ENCODE results near the gene C17orf107.

The C17orf107 gene

DNA sequence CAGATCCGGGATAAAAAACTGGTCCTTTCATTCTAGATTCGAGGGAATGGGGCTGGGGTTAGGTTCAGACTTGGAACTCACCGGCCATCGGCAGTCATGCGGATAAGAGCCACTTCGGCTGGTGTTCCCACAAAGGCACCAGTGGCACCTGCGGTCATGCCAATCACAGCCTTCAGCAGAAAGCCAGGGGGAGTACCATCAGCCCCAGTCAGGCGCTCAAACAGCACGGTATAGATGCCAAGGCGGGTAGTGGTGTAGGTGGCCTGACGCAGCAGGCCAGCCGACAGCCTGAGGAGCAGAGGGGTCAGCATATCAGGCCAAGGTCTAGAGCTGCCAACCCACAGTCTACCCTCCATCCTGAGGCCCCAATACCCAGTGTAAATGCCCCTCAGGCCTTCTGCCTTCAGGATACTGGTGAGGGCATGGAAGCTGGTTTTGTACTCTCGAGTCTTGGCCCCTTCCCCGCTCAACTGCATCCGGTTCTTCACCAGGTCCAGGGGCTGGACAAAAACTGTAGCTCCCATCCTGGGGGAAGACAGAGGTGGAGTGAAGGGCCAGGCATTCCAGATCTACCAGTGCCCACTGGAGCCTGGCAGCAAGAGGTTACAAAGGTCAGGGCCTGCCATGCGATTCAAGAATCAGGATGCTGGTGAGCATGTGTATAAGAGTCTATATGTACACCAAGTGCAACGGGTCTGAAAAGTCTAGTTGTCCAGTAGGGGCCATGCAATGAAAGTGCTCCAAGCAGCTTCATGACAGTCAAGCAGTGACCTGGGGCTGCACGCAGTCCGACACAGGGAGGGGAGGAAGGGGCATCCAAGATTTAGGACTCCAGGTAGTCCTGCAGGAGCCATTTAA, 39.6 kb downstream of the C17orf107 start:
- Histone ChIP-seq H3K4me3 (ENCODE audit: low read length) (peak overlapping the region; percentile 97), H3K9ac (ENCODE audit: low read length) (peak overlapping the region; percentile 99), H3K36me3 (ENCODE audit: control insufficient read depth, insufficient read depth, low read length, severe bottlenecking) (peaks cover 44% of the 10 kb centered on the region), H3K27me3 (replicated peaks; ENCODE audit: control insufficient read depth, insufficient read depth, low read length) (no peaks in the 10 kb centered on the region), H3K4me1 (ENCODE audit: control insufficient read depth, insufficient read depth, low read length) (peaks cover 42% of the 10 kb centered on the region), H3K9me3 (ENCODE audit: control insufficient read depth, low read length) (no peaks in the 10 kb centered on the region)
- peak; percentile 21 for DNase-seq (ENCODE audit: low read depth)

DNA sequence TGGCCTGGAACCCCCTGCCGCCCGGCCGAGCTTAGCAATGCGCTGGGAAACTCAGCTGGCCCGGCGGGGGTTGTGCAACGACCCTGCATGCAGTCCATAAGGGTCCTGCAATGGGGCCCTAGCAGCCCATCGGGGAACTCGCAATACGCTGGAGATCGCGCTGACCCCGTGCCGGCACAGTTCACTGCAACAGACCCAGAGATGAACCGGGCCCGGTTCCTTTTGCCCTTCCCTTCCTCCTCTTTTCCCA, 40.1 kb downstream of the C17orf107 start:
- no peaks in the 10 kb centered on the region for H3K9me3 ChIP-seq (ENCODE audit: control insufficient read depth, low read length)
- H3K9ac ChIP-seq (ENCODE audit: low read length): peak overlapping the region; percentile 99
- H3K4me3 ChIP-seq (ENCODE audit: low read length): peak overlapping the region; percentile 97
- peak; percentile 66 for DNase-seq (ENCODE audit: low read depth)
- H3K4me1 ChIP-seq (ENCODE audit: control insufficient read depth, insufficient read depth, low read length): peaks cover 38% of the 10 kb centered on the region
- peaks cover 50% of the 10 kb centered on the region for H3K36me3 ChIP-seq (ENCODE audit: control insufficient read depth, insufficient read depth, low read length, severe bottlenecking)
- H3K27me3 ChIP-seq (replicated peaks; ENCODE audit: control insufficient read depth, insufficient read depth, low read length): no peaks in the 10 kb centered on the region

DNA sequence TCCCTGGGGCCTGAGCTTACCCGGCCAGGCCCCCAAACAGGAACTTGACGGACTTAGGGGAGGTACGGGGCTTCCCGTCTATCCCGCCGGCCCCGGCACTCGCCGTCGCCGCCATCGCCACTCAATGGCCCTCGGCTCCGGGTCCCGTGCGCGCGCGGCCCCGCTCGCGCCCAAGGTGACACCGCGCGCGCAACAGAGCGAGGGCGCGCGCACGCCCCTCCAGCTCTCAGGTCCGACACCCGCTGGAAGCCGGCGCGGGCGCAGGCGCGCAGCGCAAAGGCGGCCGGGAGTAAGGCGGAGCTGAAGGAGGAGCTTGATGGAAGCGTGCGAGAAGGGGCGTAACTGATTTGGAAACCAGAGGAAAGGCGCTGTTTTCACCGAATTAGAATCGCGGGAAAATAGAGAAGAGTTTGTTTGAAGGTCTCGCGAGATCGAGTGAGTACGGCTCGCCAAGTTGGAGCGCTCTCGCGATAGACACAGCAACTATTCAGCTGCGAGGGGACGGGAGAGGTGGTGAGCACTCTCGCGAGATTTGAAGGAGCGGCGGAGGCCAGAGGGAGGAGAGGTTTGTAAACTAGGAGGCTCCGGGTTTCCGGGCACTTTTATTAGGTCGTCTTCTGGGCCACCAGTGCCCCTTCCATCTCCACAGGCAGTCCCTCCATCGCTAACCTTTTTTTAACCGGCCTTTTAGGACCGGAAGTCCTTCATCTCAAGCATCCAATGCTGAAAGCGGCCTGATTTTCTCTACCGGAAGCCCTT, 40.6 kb downstream of the C17orf107 start, which contains the start of the genes RNF167 and SLC25A11:
Gene RNF167, plus strand, starts transcription at position 473 of the 759 bp plus-strand sequence. CDS start 642 bp downstream, outside the sequence.
Gene SLC25A11, minus strand, starts transcription at position 251 of the 759 bp plus-strand sequence. Its CDS starts 136 bp downstream, at position 115.
- peak within 1 kb of the TSS; percentile 99 for H3K9ac ChIP-seq (ENCODE audit: low read length)
- H3K27me3 ChIP-seq (replicated peaks; ENCODE audit: control insufficient read depth, insufficient read depth, low read length): no peaks in the 10 kb centered on the region
- peak; percentile 100 for DNase-seq (ENCODE audit: low read depth)
- H3K9me3 ChIP-seq (ENCODE audit: control insufficient read depth, low read length): no peaks in the 10 kb centered on the region
- peak within 1 kb of the TSS; percentile 97 for H3K4me3 ChIP-seq (ENCODE audit: low read length)
- peaks cover 41% of the 10 kb centered on the region for H3K4me1 ChIP-seq (ENCODE audit: control insufficient read depth, insufficient read depth, low read length)
- peaks cover 55% of the 10 kb centered on the region for H3K36me3 ChIP-seq (ENCODE audit: control insufficient read depth, insufficient read depth, low read length, severe bottlenecking)

DNA sequence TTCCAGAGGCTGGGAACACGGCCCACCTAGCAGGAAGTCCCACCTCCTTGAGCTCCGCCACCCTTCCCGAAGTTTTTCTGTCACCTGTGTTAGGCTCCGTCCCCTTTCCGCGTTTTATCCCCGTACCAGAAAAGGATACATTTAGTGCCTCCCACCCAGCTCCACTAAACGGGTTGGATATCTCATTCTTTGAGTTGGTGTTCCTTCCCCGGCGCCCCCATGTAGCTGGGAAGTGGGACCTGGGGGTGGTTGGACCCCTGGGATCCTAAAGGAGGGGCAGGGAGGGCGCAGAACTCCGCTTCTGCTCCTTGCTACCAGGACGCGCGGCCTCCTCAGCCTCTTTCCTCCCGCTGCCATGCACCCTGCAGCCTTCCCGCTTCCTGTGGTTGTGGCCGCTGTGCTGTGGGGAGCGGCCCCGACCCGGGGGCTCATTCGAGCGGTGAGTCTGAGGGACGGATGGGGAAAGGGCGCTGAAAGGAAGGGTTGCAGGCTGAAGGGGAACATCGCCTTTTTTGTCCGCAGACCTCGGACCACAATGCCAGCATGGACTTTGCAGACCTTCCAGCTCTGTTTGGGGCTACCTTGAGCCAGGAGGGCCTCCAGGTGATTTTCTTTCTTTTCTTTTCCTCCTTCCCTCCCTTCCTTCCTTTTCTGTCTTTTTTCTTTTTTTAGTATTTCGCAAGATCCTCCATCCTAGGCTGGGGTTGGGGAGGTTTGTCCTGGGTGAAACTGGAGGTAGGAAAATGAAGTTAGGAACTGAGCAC, 41.4 kb downstream of the C17orf107 start:
- peaks cover 49% of the 10 kb centered on the region for H3K4me1 ChIP-seq (ENCODE audit: control insufficient read depth, insufficient read depth, low read length)
- DNase-seq (ENCODE audit: low read depth): peak; percentile 34
- no peaks in the 10 kb centered on the region for H3K9me3 ChIP-seq (ENCODE audit: control insufficient read depth, low read length)
- no peaks in the 10 kb centered on the region for H3K27me3 ChIP-seq (replicated peaks; ENCODE audit: control insufficient read depth, insufficient read depth, low read length)
- peak overlapping the region; percentile 99 for H3K9ac ChIP-seq (ENCODE audit: low read length)
- peak overlapping the region; percentile 97 for H3K4me3 ChIP-seq (ENCODE audit: low read length)
- H3K36me3 ChIP-seq (ENCODE audit: control insufficient read depth, insufficient read depth, low read length, severe bottlenecking): peaks cover 59% of the 10 kb centered on the region

DNA sequence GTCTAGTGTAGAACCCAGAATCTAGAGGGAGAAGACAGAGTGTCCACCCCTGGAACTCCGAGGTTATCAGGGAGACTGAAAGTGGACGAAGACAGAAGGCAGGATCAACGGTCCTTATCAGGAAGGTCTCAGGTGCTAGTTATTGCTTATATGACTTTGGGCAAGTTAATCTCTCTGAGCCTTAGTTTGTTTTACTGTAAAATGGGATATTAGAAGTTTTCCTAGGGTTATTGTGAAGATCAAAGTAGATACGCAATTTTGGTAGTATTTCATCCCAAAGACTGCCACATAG, 41.9 kb downstream of the C17orf107 start:
- no peak for DNase-seq (ENCODE audit: low read depth)

DNA sequence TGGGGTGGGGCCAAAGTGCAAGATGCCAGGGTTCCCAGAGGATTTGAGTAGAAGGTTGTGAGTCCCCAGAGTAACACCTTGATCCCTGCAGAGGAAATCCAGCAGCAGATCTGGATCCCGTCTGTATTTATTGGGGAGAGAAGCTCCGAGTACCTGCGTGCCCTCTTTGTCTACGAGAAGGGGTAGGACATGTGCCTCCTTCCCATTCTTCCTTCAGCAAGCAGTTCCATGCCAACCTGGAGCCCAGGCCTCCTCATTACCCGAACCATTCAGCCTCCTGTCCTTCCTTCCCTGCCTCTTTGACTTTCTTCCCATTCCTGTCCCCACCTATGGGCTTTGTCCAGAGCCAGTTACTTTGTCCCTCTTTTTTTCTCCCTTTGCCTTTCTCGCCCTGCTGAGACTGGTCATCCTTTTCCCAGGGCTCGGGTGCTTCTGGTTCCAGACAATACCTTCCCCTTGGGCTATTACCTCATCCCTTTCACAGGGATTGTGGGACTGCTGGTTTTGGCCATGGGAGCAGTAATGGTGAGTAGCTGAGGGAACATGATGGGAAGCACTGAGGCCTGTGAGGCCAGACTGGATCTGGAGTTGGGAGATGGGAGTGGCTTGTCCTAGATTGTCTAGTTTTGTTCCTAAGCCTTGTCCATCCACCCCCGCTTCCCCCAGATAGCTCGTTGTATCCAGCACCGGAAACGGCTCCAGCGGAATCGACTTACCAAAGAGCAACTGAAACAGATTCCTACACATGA, 43.6 kb downstream of the C17orf107 start:
- no peak overlapping the region for H3K9ac ChIP-seq (ENCODE audit: low read length)
- no peak overlapping the region for H3K4me3 ChIP-seq (ENCODE audit: low read length)
- H3K36me3 ChIP-seq (ENCODE audit: control insufficient read depth, insufficient read depth, low read length, severe bottlenecking): peaks cover 50% of the 10 kb centered on the region
- peaks cover 57% of the 10 kb centered on the region for H3K4me1 ChIP-seq (ENCODE audit: control insufficient read depth, insufficient read depth, low read length)
- no peak for DNase-seq (ENCODE audit: low read depth)
- H3K9me3 ChIP-seq (ENCODE audit: control insufficient read depth, low read length): no peaks in the 10 kb centered on the region
- no peaks in the 10 kb centered on the region for H3K27me3 ChIP-seq (replicated peaks; ENCODE audit: control insufficient read depth, insufficient read depth, low read length)

More for the DNA sequence above, 41.9 kb downstream of the C17orf107 start:
- H3K9ac ChIP-seq (ENCODE audit: low read length): peak overlapping the region; percentile 99
- no peaks in the 10 kb centered on the region for H3K9me3 ChIP-seq (ENCODE audit: control insufficient read depth, low read length)
- H3K4me1 ChIP-seq (ENCODE audit: control insufficient read depth, insufficient read depth, low read length): peaks cover 54% of the 10 kb centered on the region
- H3K4me3 ChIP-seq (ENCODE audit: low read length): peak overlapping the region; percentile 97
- H3K36me3 ChIP-seq (ENCODE audit: control insufficient read depth, insufficient read depth, low read length, severe bottlenecking): peaks cover 60% of the 10 kb centered on the region
- H3K27me3 ChIP-seq (replicated peaks; ENCODE audit: control insufficient read depth, insufficient read depth, low read length): no peaks in the 10 kb centered on the region

DNA sequence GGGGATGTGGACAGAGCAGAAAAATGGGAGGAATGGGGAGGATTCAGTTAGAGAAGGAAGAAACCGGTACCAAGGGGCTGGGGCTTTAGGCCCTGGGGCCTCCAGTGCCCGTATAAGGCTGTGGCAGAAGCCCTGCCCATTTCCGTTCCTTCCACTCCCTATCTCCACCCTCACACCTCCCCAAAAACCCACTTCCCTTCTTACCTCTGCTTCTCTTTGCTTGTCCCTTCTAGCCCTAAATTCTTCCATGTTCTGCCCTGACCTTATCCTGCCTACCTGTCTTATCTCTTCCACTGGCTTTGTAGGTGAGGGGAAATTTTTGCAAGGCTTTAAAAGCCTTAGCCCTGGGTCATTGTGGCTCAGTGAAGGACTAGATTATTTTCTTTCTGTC, 44.8 kb downstream of the C17orf107 start:
- Histone ChIP-seq H3K4me1 (ENCODE audit: control insufficient read depth, insufficient read depth, low read length) (peaks cover 45% of the 10 kb centered on the region), H3K4me3 (ENCODE audit: low read length) (no peak overlapping the region), H3K36me3 (ENCODE audit: control insufficient read depth, insufficient read depth, low read length, severe bottlenecking) (peaks cover 44% of the 10 kb centered on the region), H3K27me3 (replicated peaks; ENCODE audit: control insufficient read depth, insufficient read depth, low read length) (no peaks in the 10 kb centered on the region), H3K9ac (ENCODE audit: low read length) (peak overlapping the region; percentile 100), H3K9me3 (ENCODE audit: control insufficient read depth, low read length) (no peaks in the 10 kb centered on the region)
- no peak for DNase-seq (ENCODE audit: low read depth)

DNA sequence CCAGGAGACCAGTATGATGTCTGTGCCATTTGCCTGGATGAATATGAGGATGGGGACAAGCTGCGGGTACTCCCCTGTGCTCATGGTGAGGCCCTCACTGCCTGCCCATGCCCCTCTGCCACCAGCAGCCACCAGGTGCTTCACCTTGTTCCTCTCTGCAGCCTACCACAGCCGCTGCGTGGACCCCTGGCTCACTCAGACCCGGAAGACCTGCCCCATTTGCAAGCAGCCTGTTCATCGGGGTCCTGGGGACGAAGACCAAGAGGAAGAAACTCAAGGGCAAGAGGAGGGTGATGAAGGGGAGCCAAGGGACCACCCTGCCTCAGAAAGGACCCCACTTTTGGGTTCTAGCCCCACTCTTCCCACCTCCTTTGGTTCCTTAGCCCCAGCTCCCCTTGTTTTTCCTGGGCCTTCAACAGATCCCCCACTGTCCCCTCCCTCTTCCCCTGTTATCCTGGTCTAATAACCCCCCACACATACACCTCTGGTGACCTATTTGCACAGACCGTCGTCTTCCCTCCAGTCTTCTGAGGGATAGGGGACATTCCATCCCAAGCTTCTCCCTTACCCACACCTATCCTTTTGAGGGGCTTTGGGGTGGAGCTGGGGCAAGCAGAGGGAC, 45.3 kb downstream of the C17orf107 start:
- Histone ChIP-seq H3K27me3 (replicated peaks; ENCODE audit: control insufficient read depth, insufficient read depth, low read length) (no peaks in the 10 kb centered on the region), H3K4me3 (ENCODE audit: low read length) (peak overlapping the region; percentile 98), H3K4me1 (ENCODE audit: control insufficient read depth, insufficient read depth, low read length) (peaks cover 44% of the 10 kb centered on the region), H3K9ac (ENCODE audit: low read length) (peak overlapping the region; percentile 100), H3K9me3 (ENCODE audit: control insufficient read depth, low read length) (no peaks in the 10 kb centered on the region), H3K36me3 (ENCODE audit: control insufficient read depth, insufficient read depth, low read length, severe bottlenecking) (peaks cover 44% of the 10 kb centered on the region)
- DNase-seq (ENCODE audit: low read depth): no peak

DNA sequence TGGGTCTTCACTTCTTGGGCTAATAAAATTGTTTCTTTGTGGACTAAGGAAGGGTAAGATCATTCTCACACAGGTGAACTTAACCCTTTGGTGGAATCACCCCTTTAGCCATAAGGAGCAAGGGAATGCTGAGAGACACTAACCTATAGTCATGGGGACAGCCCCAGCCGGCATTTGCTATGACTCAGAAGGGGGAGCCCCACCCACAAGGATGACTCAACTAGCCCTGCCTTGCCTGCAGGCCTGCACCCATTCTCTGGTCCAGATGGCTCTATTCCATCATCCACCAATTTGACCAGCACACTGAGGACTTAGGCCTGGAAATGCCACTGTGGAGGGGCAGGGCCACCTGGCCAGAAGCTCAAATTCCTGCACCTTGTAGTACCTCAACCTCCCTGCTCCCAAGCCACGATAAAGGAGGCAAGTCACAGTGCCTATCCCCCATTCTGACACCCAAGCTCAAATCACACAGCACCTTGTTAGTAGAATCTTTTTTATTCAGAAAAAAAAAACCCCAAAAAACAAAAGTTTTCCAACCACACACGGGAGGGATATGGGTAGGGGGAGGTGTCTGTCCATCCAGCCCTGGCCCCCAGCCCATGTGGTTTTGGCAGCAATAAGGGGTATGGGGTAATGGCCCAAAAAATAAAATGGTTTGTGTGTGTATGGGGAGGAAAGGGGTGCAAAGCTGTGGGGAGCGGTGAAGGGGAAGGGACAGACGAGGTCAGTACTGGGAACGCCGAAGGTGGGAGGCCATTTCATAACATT, 46.0 kb downstream of the C17orf107 start:
- Histone ChIP-seq H3K9ac (ENCODE audit: low read length) (peak overlapping the region; percentile 100), H3K4me3 (ENCODE audit: low read length) (peak overlapping the region; percentile 98), H3K9me3 (ENCODE audit: control insufficient read depth, low read length) (no peaks in the 10 kb centered on the region), H3K27me3 (replicated peaks; ENCODE audit: control insufficient read depth, insufficient read depth, low read length) (no peaks in the 10 kb centered on the region), H3K4me1 (ENCODE audit: control insufficient read depth, insufficient read depth, low read length) (peaks cover 47% of the 10 kb centered on the region), H3K36me3 (ENCODE audit: control insufficient read depth, insufficient read depth, low read length, severe bottlenecking) (peaks cover 44% of the 10 kb centered on the region)
- DNase-seq (ENCODE audit: low read depth): peak; percentile 92

DNA sequence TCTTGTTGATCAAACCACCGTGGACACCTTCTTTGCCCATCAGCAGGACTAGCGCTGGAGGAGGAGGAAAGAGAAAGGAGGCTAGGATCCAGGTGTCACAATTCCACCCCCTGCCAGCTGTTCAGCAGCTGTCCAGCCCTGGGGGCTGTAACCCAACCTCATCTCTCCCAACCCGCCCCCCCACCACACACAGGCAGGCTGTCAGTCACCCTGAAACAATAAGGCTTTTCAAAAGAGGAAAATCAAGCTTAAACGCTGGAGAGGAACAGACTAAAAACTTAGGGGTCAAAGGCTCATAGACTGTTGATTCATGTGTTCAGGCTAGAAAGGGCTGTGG, 46.6 kb downstream of the C17orf107 start:
- Histone ChIP-seq H3K27me3 (replicated peaks; ENCODE audit: control insufficient read depth, insufficient read depth, low read length) (no peaks in the 10 kb centered on the region), H3K36me3 (ENCODE audit: control insufficient read depth, insufficient read depth, low read length, severe bottlenecking) (peaks cover 44% of the 10 kb centered on the region), H3K9ac (ENCODE audit: low read length) (peak overlapping the region; percentile 100), H3K4me3 (ENCODE audit: low read length) (peak overlapping the region; percentile 98), H3K9me3 (ENCODE audit: control insufficient read depth, low read length) (no peaks in the 10 kb centered on the region), H3K4me1 (ENCODE audit: control insufficient read depth, insufficient read depth, low read length) (peaks cover 51% of the 10 kb centered on the region)
- DNase-seq (ENCODE audit: low read depth): peak; percentile 26
